IPS-NIHi7 (cell line): ENCODE results near the gene TEK.

Experiments
- DNase-seq: peaks from one replicate; pipeline ENCODE4 v3.0.0; 2012; ENCODE audit warnings: mixed read lengths; ENCODE audit errors: extremely low spot score

Gene TEK

GRCh38 chr9:27179245-27179865 is 70.3 kb downstream of the TEK start:
- no peak for DNase-seq

GRCh38 chr9:27181381-27181780 is 72.4 kb downstream of the TEK start:
- DNase-seq, result no peak

GRCh38 chr9:27182421-27182820 is 73.4 kb downstream of the TEK start:
- DNase-seq, result no peak

- no peak for DNase-seq
Measured at GRCh38 chr9:27183131-27183530, 74.1 kb downstream of the TEK start.

GRCh38 chr9:27183701-27184100 is 74.7 kb downstream of the TEK start:
- no peak for DNase-seq

- no peak for DNase-seq
Measured at GRCh38 chr9:27184556-27185351, 75.7 kb downstream of the TEK start.

GRCh38 chr9:27188426-27188825 is 79.4 kb downstream of the TEK start:
- DNase-seq, result no peak

GRCh38 chr9:27189426-27189825 is 80.4 kb downstream of the TEK start:
- no peak for DNase-seq

- no peak for DNase-seq
Measured at GRCh38 chr9:27192291-27192960, 83.4 kb downstream of the TEK start.

- DNase-seq, result no peak
Measured at GRCh38 chr9:27193886-27194285, 84.9 kb downstream of the TEK start.

GRCh38 chr9:27194401-27195091 is 85.5 kb downstream of the TEK start:
- DNase-seq, result no peak

- DNase-seq, result no peak
Measured at GRCh38 chr9:27195191-27195590, 86.2 kb downstream of the TEK start.

GRCh38 chr9:27196383-27196782 is 87.4 kb downstream of the TEK start:
- no peak for DNase-seq

- DNase-seq, result peak; percentile 19
Measured at GRCh38 chr9:27198190-27198589, 89.2 kb downstream of the TEK start.

- DNase-seq, result no peak
Measured at GRCh38 chr9:27202056-27202455, 93.0 kb downstream of the TEK start.

GRCh38 chr9:27203783-27204182 is 94.8 kb downstream of the TEK start:
- no peak for DNase-seq

GRCh38 chr9:27204578-27204977 is 95.6 kb downstream of the TEK start:
- DNase-seq, result no peak

- DNase-seq, result no peak
Measured at GRCh38 chr9:27205198-27205597, 96.2 kb downstream of the TEK start.

- DNase-seq, result no peak
Measured at GRCh38 chr9:27206041-27206440, 97.0 kb downstream of the TEK start.

GRCh38 chr9:27209034-27209433 is 100.0 kb downstream of the TEK start:
- DNase-seq, result no peak

GRCh38 chr9:27210588-27210987 is 101.6 kb downstream of the TEK start:
- DNase-seq, result no peak

- no peak for DNase-seq
Measured at GRCh38 chr9:27212191-27212590, 103.2 kb downstream of the TEK start.
